ENCODE data around the gene CRTAP. TPM values are rescaled to one million over a fixed set of nuclear protein-coding genes. Genes with fewer than 3 reads are reported as not detected.
"Not testable (repeated sequence)": the region's sequence is repeated elsewhere in the genome, so short reads cannot be mapped to it uniquely, and the experiment has no call there.

CRTAP gene
- total RNA-seq = 10 to 100 TPM; 31.7 to 34.2 TPM

GRCh38 chr3:33113772-33114621, at the start of gene CRTAP:
Gene CRTAP, plus strand, starts transcription at chr3:33114014. Its CDS starts 64 bp downstream, at chr3:33114078.
- Mint-ChIP-seq H3K4me1 (peaks cover 19% of the 10 kb centered on the region), H3K27ac (peak within 1 kb of the TSS; percentile 67), H3K27me3 (no peaks in the 10 kb centered on the region), H3K9me3 (no peaks in the 10 kb centered on the region), H3K4me3 (peak within 1 kb of the TSS; percentile 80), H3K36me3 (no peaks in the 10 kb centered on the region)
- peak; percentile 90 for DNase-seq

DNA sequence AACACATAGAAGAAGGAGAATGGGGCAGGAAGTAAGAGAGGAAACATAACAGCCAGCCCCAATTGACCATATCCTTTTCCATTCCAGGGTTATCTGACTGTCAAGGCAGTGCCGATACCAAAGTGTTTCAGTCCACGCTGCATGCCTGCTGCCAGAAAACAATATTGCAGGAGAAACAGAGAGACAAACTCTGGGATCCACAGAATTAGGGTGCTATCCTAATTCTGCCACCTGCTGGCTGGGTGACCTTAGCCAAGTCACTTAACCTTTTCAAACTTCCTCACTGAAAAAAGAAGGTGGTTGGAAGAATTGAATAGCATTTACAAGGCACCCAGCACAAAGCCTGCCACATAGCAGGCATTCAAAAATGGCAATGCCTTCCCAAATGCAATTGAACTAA, 48.9 kb upstream of the CRTAP start:
- H3K27ac Mint-ChIP-seq = no peak overlapping the region
- H3K27me3 Mint-ChIP-seq = no peaks in the 10 kb centered on the region
- no peak for DNase-seq
- H3K36me3 Mint-ChIP-seq = peaks cover 48% of the 10 kb centered on the region
- no peaks in the 10 kb centered on the region for H3K9me3 Mint-ChIP-seq
- peaks cover 50% of the 10 kb centered on the region for H3K4me1 Mint-ChIP-seq
- H3K4me3 Mint-ChIP-seq = no peak overlapping the region

DNA sequence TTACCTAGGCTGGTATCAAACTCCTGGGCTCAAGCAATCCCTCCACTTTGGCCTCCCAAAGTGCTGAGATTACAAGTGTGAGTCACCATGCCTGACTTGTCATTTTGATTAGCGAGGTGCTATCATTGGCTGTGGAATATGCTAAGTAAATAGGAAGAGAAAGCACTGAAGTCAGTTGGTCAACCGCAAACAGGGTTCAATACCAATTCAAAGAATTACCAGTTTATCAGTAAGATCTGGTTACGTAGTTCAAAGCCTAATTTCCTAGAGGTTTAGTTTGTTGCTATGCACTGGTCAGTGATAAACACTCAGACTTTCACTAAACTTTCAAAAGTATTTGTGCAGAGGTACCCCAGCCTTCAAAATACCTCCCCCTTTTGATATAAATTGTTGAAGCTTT, 46.3 kb upstream of the CRTAP start:
- Mint-ChIP-seq H3K4me3 (no peak overlapping the region), H3K27me3 (no peaks in the 10 kb centered on the region), H3K27ac (no peak overlapping the region), H3K36me3 (peaks cover 31% of the 10 kb centered on the region), H3K9me3 (no peaks in the 10 kb centered on the region), H3K4me1 (peaks cover 30% of the 10 kb centered on the region)
- DNase-seq = no peak

- not testable (repeated sequence) for H3K4me3 Mint-ChIP-seq, H3K27ac Mint-ChIP-seq, H3K27me3 Mint-ChIP-seq, DNase-seq, H3K9me3 Mint-ChIP-seq
- Mint-ChIP-seq H3K36me3 (peaks cover 19% of the 10 kb centered on the region), H3K4me1 (peaks cover 11% of the 10 kb centered on the region)
Measured at GRCh38 chr3:33069862-33070261, 44.0 kb upstream of the CRTAP start.

DNA sequence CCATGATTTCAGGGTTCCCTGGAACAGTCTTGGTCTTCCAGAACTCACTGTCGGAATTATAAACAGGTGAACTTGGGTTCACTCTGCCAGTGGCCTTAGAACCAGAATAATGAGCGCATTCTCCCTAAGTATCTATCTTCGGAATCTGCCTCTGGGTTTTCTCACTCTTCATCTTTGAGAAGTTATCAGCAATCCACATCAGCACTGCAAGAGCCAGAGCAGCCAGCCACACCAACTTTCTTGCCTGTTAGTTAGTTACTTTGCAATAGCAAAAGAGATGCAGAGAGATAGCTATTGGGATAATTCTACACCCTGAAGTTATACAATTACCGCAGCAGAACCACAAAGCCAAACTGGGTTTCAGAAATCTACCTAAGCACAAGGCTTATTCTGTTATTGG, 42.6 kb upstream of the CRTAP start:
- H3K27me3 Mint-ChIP-seq = no peaks in the 10 kb centered on the region

GRCh38 chr3:33071946-33072345, 41.9 kb upstream of the CRTAP start:
- no peak for DNase-seq
- Mint-ChIP-seq H3K27ac (no peak overlapping the region), H3K4me1 (peaks cover 4% of the 10 kb centered on the region), H3K27me3 (no peaks in the 10 kb centered on the region), H3K36me3 (peaks cover 20% of the 10 kb centered on the region), H3K9me3 (no peaks in the 10 kb centered on the region), H3K4me3 (no peak overlapping the region)

More for the DNA sequence above, 42.6 kb upstream of the CRTAP start:
- peaks cover 4% of the 10 kb centered on the region for H3K4me1 Mint-ChIP-seq
- DNase-seq = no peak
- H3K4me3 Mint-ChIP-seq = no peak overlapping the region
- H3K9me3 Mint-ChIP-seq = no peaks in the 10 kb centered on the region
- H3K27ac Mint-ChIP-seq = no peak overlapping the region
- peaks cover 18% of the 10 kb centered on the region for H3K36me3 Mint-ChIP-seq

- H3K36me3 Mint-ChIP-seq = peaks cover 10% of the 10 kb centered on the region
- peak; percentile 61 for DNase-seq
- no peaks in the 10 kb centered on the region for H3K27me3 Mint-ChIP-seq
- H3K4me3 Mint-ChIP-seq = no peak overlapping the region
- H3K4me1 Mint-ChIP-seq = peaks cover 8% of the 10 kb centered on the region
- no peaks in the 10 kb centered on the region for H3K9me3 Mint-ChIP-seq
- H3K27ac Mint-ChIP-seq = no peak overlapping the region
Measured at GRCh38 chr3:33074217-33075067, 39.4 kb upstream of the CRTAP start.

- Mint-ChIP-seq H3K4me1 (peaks cover 8% of the 10 kb centered on the region), H3K27me3 (no peaks in the 10 kb centered on the region), H3K9me3 (no peaks in the 10 kb centered on the region), H3K36me3 (peaks cover 10% of the 10 kb centered on the region), H3K27ac (no peak overlapping the region), H3K4me3 (no peak overlapping the region)
- no peak for DNase-seq
Measured at GRCh38 chr3:33075995-33076394, 37.8 kb upstream of the CRTAP start.

DNA sequence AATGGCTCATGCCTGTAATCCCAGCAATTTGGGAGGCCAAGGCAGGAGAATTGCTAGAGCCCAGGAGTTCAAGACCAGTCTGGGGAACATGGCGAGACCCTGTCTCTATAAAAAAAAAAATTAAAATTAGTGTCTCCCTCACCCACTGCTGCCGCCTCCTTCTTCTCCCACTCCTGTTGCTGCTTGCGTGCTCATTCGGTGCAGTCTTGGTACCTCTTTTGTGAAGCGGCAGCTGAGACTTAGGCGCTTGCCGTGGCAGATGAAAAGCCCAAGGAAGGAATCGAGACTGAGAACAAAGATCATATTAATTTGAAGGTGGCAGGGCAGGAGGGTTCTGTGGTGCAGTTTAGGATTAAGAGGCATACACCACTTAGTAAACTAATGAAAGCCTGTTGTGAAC, 36.9 kb upstream of the CRTAP start:
- Mint-ChIP-seq H3K4me1 (peaks cover 8% of the 10 kb centered on the region), H3K27ac (no peak overlapping the region), H3K27me3 (no peaks in the 10 kb centered on the region), H3K36me3 (peaks cover 8% of the 10 kb centered on the region), H3K9me3 (no peaks in the 10 kb centered on the region), H3K4me3 (no peak overlapping the region)
- DNase-seq = no peak

GRCh38 chr3:33077976-33078375, 35.8 kb upstream of the CRTAP start:
- no peak for DNase-seq
- no peaks in the 10 kb centered on the region for H3K27me3 Mint-ChIP-seq
- peaks cover 9% of the 10 kb centered on the region for H3K36me3 Mint-ChIP-seq
- H3K27ac Mint-ChIP-seq = no peak overlapping the region
- H3K4me1 Mint-ChIP-seq = peaks cover 7% of the 10 kb centered on the region
- H3K4me3 Mint-ChIP-seq = no peak overlapping the region
- H3K9me3 Mint-ChIP-seq = no peaks in the 10 kb centered on the region

DNA sequence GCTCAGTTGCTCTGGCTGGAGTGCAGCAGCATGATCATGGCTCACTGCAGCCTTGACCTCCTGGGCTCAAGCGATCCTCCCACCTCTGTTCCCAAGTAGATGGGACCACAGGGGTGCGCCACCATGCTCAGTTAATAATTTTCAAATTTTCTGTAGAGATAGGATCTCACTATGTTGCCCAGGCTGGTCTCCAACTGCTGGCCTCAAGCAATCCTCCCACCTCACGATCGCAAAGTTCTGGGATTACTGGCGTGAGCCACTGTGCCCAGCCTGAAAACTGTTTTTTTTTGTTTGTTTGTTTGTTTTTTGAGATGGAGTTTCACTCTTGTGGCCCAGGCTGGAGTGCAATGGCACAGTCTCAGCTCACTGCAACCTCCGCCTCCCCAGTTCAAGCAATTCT, 34.0 kb upstream of the CRTAP start:
- not testable (repeated sequence) for H3K36me3 Mint-ChIP-seq, H3K4me1 Mint-ChIP-seq, H3K4me3 Mint-ChIP-seq, H3K9me3 Mint-ChIP-seq, H3K27ac Mint-ChIP-seq, DNase-seq, H3K27me3 Mint-ChIP-seq

DNA sequence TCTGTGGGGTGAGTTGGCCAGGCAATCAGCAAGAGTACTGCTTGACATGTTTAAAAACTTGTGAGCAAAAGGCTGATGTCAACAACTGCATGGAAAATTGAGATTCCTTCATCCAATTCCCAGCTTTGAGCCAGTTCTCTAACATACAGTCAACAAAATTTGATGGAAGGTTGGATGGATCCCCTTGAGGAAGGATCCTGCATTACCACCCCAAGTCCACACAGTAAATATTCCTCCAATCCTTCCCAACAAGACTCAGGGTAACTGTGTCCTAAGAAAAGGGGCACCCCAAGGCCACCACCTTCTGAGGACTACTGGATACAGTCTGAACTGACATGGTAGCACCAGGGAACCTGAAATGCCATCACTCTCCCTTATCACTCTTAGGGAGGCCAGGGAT, 32.0 kb upstream of the CRTAP start:
- Mint-ChIP-seq H3K9me3 (no peaks in the 10 kb centered on the region), H3K27ac (no peak overlapping the region), H3K4me3 (no peak overlapping the region), H3K4me1 (peaks cover 6% of the 10 kb centered on the region), H3K36me3 (peaks cover 7% of the 10 kb centered on the region), H3K27me3 (no peaks in the 10 kb centered on the region)
- no peak for DNase-seq

- H3K4me3 Mint-ChIP-seq = no peak overlapping the region
- H3K36me3 Mint-ChIP-seq = peaks cover 24% of the 10 kb centered on the region
- no peak for DNase-seq
- H3K27ac Mint-ChIP-seq = no peak overlapping the region
- no peaks in the 10 kb centered on the region for H3K27me3 Mint-ChIP-seq
- H3K4me1 Mint-ChIP-seq = peaks cover 17% of the 10 kb centered on the region
- H3K9me3 Mint-ChIP-seq = peaks cover 4% of the 10 kb centered on the region
Measured at GRCh38 chr3:33083958-33084357, 29.9 kb upstream of the CRTAP start.

DNA sequence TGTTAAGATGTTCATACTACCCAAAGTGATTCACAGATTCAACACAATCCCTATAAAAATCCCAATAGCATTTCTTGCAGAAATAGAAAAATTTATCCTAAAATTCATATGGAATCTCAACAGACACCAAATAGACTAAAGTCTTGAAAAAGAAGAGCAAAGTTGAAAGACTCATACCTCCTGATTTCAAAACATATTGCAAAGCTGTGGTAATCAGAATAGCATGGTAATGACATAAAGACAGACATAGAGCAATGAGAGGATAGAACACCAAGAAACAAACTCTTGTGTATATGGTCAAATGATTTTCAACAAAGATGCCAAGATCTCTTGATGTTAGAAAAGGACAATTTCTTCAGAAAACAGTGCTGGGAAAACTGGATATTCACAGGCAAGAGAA, 25.1 kb upstream of the CRTAP start:
- H3K4me3 Mint-ChIP-seq = no peak overlapping the region
- no peaks in the 10 kb centered on the region for H3K27me3 Mint-ChIP-seq
- H3K9me3 Mint-ChIP-seq = peaks cover 4% of the 10 kb centered on the region
- H3K27ac Mint-ChIP-seq = no peak overlapping the region
- no peak for DNase-seq
- H3K36me3 Mint-ChIP-seq = peaks cover 54% of the 10 kb centered on the region
- peaks cover 55% of the 10 kb centered on the region for H3K4me1 Mint-ChIP-seq

DNA sequence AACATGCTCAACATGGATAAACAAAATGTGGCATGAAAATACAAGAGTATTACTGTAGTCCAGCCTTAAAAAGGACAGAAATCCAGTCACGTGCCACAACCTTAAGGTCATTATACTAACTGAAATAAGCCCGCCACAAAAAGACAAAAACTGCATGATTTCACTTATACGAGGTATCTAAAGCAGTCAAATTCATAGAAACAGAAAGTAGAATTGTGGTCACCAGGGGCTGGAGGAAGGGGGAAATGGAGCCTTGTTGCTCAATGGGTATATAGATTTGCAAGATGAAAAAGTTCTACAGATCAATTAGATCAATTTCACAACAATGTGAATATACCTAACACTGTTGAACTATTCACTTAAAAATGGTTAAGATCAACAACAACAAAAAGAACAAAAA, 24.3 kb upstream of the CRTAP start:
- peak; percentile 13 for DNase-seq
- H3K9me3 Mint-ChIP-seq = peaks cover 4% of the 10 kb centered on the region
- H3K27ac Mint-ChIP-seq = peak overlapping the region; percentile 42
- H3K4me3 Mint-ChIP-seq = peak overlapping the region; percentile 35
- H3K36me3 Mint-ChIP-seq = peaks cover 57% of the 10 kb centered on the region
- H3K4me1 Mint-ChIP-seq = peaks cover 59% of the 10 kb centered on the region
- no peaks in the 10 kb centered on the region for H3K27me3 Mint-ChIP-seq
